Trophoblast cell (in vitro differentiated cells and primary cell): Measurements from ENCODE around the gene ZNF830.
"Not testable (repeated sequence)": the region's sequence is repeated elsewhere in the genome, so short reads cannot be mapped to it uniquely, and the experiment has no call there.

ENCODE experiments used
- DNase-seq, 2 donors: peaks; one replicate each; pipeline ENCODE4 v3.0.0-alpha.2; 2016
- H2AFZ ChIP-seq: 2 replicates; pipeline ENCODE4 v1.6.1; 2013; ENCODE audit warnings: low read length, moderate library complexity, mild to moderate bottlenecking; ENCODE audit not compliant: insufficient read depth, poor library complexity
- H2AK5ac ChIP-seq: 2 replicates; pipeline ENCODE4 v1.6.1; 2013; ENCODE audit warnings: mild to moderate bottlenecking, low read length
- H2BK120ac ChIP-seq: 2 replicates; pipeline ENCODE4 v1.6.1; 2013; ENCODE audit warnings: low read length, mild to moderate bottlenecking, moderate library complexity; ENCODE audit not compliant: insufficient read depth, poor library complexity
- H2BK12ac ChIP-seq: 2 replicates; pipeline ENCODE4 v1.6.1; 2013; ENCODE audit warnings: mild to moderate bottlenecking, low read length, moderate library complexity
- H2BK5ac ChIP-seq: 2 replicates; pipeline ENCODE4 v1.6.1; 2013; ENCODE audit warnings: low read length, low read depth, moderate library complexity, mild to moderate bottlenecking; ENCODE audit not compliant: poor library complexity
- H3K14ac ChIP-seq: 2 replicates; pipeline ENCODE4 v1.6.1; 2013; ENCODE audit warnings: mild to moderate bottlenecking, low read length
- H3K18ac ChIP-seq: 2 replicates; pipeline ENCODE4 v1.6.1; 2013; ENCODE audit warnings: mild to moderate bottlenecking, low read length
- H3K23ac ChIP-seq: 2 replicates; pipeline ENCODE4 v1.6.1; 2013; ENCODE audit warnings: low read length
- H3K27ac ChIP-seq: 2 replicates; pipeline ENCODE4 v1.5.1; 2013; ENCODE audit warnings: low read depth, mild to moderate bottlenecking, inconsistent platforms, low read length, moderate library complexity
- H3K27me3 ChIP-seq: 2 replicates; pipeline ENCODE4 v1.6.1; 2013; ENCODE audit warnings: inconsistent platforms, mild to moderate bottlenecking, low read length, moderate library complexity; ENCODE audit not compliant: insufficient read depth
- H3K36me3 ChIP-seq, 2 experiments: 1 replicate in 1 of 2; 2 replicates in 1 of 2; pipeline ENCODE4 v1.6.1; 2013; ENCODE audit warnings: low read length in 2 of 2, mild to moderate bottlenecking in 2 of 2, moderate library complexity in 1 of 2; ENCODE audit not compliant: insufficient read depth in 2 of 2, control insufficient read depth in 1 of 2
- H3K4ac ChIP-seq: 2 replicates; pipeline ENCODE4 v1.6.1; 2013; ENCODE audit warnings: low read depth, mild to moderate bottlenecking, low read length, moderate library complexity
- H3K4me1 ChIP-seq, 2 experiments: 1 replicate in 1 of 2; 2 replicates in 1 of 2; pipeline ENCODE4 v1.6.1; 2013; ENCODE audit warnings: low read length in 2 of 2, mild to moderate bottlenecking in 2 of 2, moderate library complexity in 1 of 2; ENCODE audit not compliant: insufficient read depth in 2 of 2, control insufficient read depth in 1 of 2
- H3K4me2 ChIP-seq: 2 replicates; pipeline ENCODE4 v1.6.1; 2013; ENCODE audit warnings: inconsistent platforms, mild to moderate bottlenecking, low read length, moderate library complexity
- H3K4me3 ChIP-seq: 2 replicates; pipeline ENCODE4 v1.5.1; 2013; ENCODE audit warnings: mild to moderate bottlenecking, low read depth, low read length, inconsistent platforms
- H3K79me1 ChIP-seq: one replicate; pipeline ENCODE4 v1.6.1; 2013; ENCODE audit warnings: low read length
- H3K79me2 ChIP-seq: 2 replicates; pipeline ENCODE4 v1.6.1; 2013; ENCODE audit warnings: low read length, mild to moderate bottlenecking; ENCODE audit not compliant: control insufficient read depth, insufficient read depth, poor library complexity
- H3K9ac ChIP-seq: 2 replicates; pipeline ENCODE4 v1.6.1; 2013; ENCODE audit warnings: mild to moderate bottlenecking, low read length
- H3K9me3 ChIP-seq: 2 replicates; pipeline ENCODE4 v1.6.1; 2013; ENCODE audit warnings: low read depth, mild to moderate bottlenecking, control low read depth, inconsistent platforms, low read length; ENCODE audit not compliant: insufficient read depth
- H4K12ac ChIP-seq: 2 replicates; pipeline ENCODE4 v1.6.1; 2013; ENCODE audit warnings: low read depth, mild to moderate bottlenecking, low read length, moderate library complexity
- H4K8ac ChIP-seq: 2 replicates; pipeline ENCODE4 v1.6.1; 2013; ENCODE audit warnings: low read depth, mild to moderate bottlenecking, low read length, moderate library complexity
- H4K91ac ChIP-seq: one replicate; pipeline ENCODE4 v1.6.1; 2013; ENCODE audit warnings: low read depth, mild to moderate bottlenecking, low read length, moderate library complexity
- WGBS: extraction: QIAGEN DNeasy Blood & Tissue Kit; methylation state at CpG from one replicate; pipeline ENCODE4 v1.1.7; 2013; ENCODE audit warnings: missing lambda C conversion rate; ENCODE audit not compliant: insufficient read length, insufficient coverage; ENCODE audit errors: extremely low coverage; 5-methylcytosine and 5-hydroxymethylcytosine counted together

The ZNF830 gene

GRCh38 chr17:34920676-34921075 lies 40.7 kb upstream of the ZNF830 start:
- H3K4me3 ChIP-seq, result no peak overlapping the region
- no peak overlapping the region for H3K4ac ChIP-seq
- H3K27me3 ChIP-seq, result no peaks in the 10 kb centered on the region
- no CpG with 5 or more reads among the region's 4 CpGs for WGBS
- no peaks in the 10 kb centered on the region for H3K79me1 ChIP-seq
- no peak overlapping the region for H4K91ac ChIP-seq
- no peaks in the 10 kb centered on the region for H3K9me3 ChIP-seq
- H3K14ac ChIP-seq, result no peak overlapping the region
- no peak overlapping the region for H3K23ac ChIP-seq
- H3K4me1 ChIP-seq, result no peaks in the 10 kb centered on the region
- H3K79me2 ChIP-seq, result no peaks in the 10 kb centered on the region
- H3K36me3 ChIP-seq, result no peaks in the 10 kb centered on the region
- H3K9ac ChIP-seq, result no peak overlapping the region
- H3K27ac ChIP-seq, result no peak overlapping the region
- H2BK12ac ChIP-seq, result no peak overlapping the region
- no peak overlapping the region for H3K18ac ChIP-seq
- no peak overlapping the region for H4K12ac ChIP-seq
- no peak for DNase-seq
- no peak overlapping the region for H2AFZ ChIP-seq
- no peak overlapping the region for H2AK5ac ChIP-seq
- no peak overlapping the region for H2BK5ac ChIP-seq
- H3K4me2 ChIP-seq, result no peak overlapping the region
- no peak overlapping the region for H4K8ac ChIP-seq
- H2BK120ac ChIP-seq, result no peak overlapping the region

- no peak overlapping the region for H4K8ac ChIP-seq
- H3K9ac ChIP-seq, result no peak overlapping the region
- H4K12ac ChIP-seq, result no peak overlapping the region
- no peak overlapping the region for H3K14ac ChIP-seq
- no peaks in the 10 kb centered on the region for H3K79me2 ChIP-seq
- no peak overlapping the region for H2BK12ac ChIP-seq
- no peak overlapping the region for H2AFZ ChIP-seq
- no peak overlapping the region for H2BK120ac ChIP-seq
- no peak overlapping the region for H3K27ac ChIP-seq
- no peak overlapping the region for H4K91ac ChIP-seq
- no peaks in the 10 kb centered on the region for H3K79me1 ChIP-seq
- H3K4me1 ChIP-seq, result no peaks in the 10 kb centered on the region
- H3K18ac ChIP-seq, result no peak overlapping the region
- no peak overlapping the region for H3K4ac ChIP-seq
- no peaks in the 10 kb centered on the region for H3K36me3 ChIP-seq
- no peak overlapping the region for H3K4me3 ChIP-seq
- H3K27me3 ChIP-seq, result no peaks in the 10 kb centered on the region
- no peak overlapping the region for H3K4me2 ChIP-seq
- DNase-seq, result no peak
- H3K23ac ChIP-seq, result no peak overlapping the region
- no peak overlapping the region for H2AK5ac ChIP-seq
- no CpG with 5 or more reads among the region's 3 CpGs for WGBS
- no peaks in the 10 kb centered on the region for H3K9me3 ChIP-seq
- no peak overlapping the region for H2BK5ac ChIP-seq
These were observed 34.7 kb upstream of the ZNF830 start for GRCh38 chr17:34926661-34927060.

- no peak overlapping the region for H4K91ac ChIP-seq
- H2AK5ac ChIP-seq, result no peak overlapping the region
- no peak overlapping the region for H2AFZ ChIP-seq
- no peak overlapping the region for H2BK5ac ChIP-seq
- H3K79me2 ChIP-seq, result no peaks in the 10 kb centered on the region
- no peaks in the 10 kb centered on the region for H3K27me3 ChIP-seq
- no peak overlapping the region for H3K4ac ChIP-seq
- H2BK120ac ChIP-seq, result no peak overlapping the region
- no peak overlapping the region for H4K8ac ChIP-seq
- H3K4me1 ChIP-seq, result no peaks in the 10 kb centered on the region
- DNase-seq, result no peak
- no peak overlapping the region for H3K18ac ChIP-seq
- no peak overlapping the region for H3K4me2 ChIP-seq
- no peak overlapping the region for H3K4me3 ChIP-seq
- H2BK12ac ChIP-seq, result no peak overlapping the region
- no peak overlapping the region for H3K27ac ChIP-seq
- H3K23ac ChIP-seq, result no peak overlapping the region
- no peaks in the 10 kb centered on the region for H3K9me3 ChIP-seq
- H4K12ac ChIP-seq, result no peak overlapping the region
- H3K14ac ChIP-seq, result no peak overlapping the region
- no peaks in the 10 kb centered on the region for H3K36me3 ChIP-seq
- H3K9ac ChIP-seq, result no peak overlapping the region
- H3K79me1 ChIP-seq, result no peaks in the 10 kb centered on the region
These were observed 31.1 kb upstream of the ZNF830 start for GRCh38 chr17:34930283-34930682.

GRCh38 chr17:34950780-34951179 lies 10.6 kb upstream of the ZNF830 start:
- no CpG with 5 or more reads among the region's 4 CpGs for WGBS
- not testable (repeated sequence) for H2AFZ ChIP-seq, DNase-seq, H3K27me3 ChIP-seq, H2BK5ac ChIP-seq, H3K4me2 ChIP-seq, H3K4me3 ChIP-seq, H3K9ac ChIP-seq, H4K91ac ChIP-seq, H3K4ac ChIP-seq, H3K27ac ChIP-seq, H4K8ac ChIP-seq, H3K9me3 ChIP-seq, H2BK120ac ChIP-seq, H3K18ac ChIP-seq, H3K79me2 ChIP-seq, H2BK12ac ChIP-seq, H3K79me1 ChIP-seq, H3K14ac ChIP-seq, H3K23ac ChIP-seq, H4K12ac ChIP-seq, H3K36me3 ChIP-seq, H2AK5ac ChIP-seq, H3K4me1 ChIP-seq
